Stomach (tissue), 4 donors: ENCODE measurements around the gene NFIX.

Source experiments
- CTCF ChIP-seq, 7 experiments: fragments of 450-650 bp in 4 of 7; fragments of 200-600 bp in 3 of 7; sonication (generic) in 3 of 7; IDR thresholded peaks; one replicate each; pipeline ENCODE4 v1.5.1; 2016 to 2019; ENCODE audit warnings: antibody characterized with exemption in 7 of 7, control low read depth in 2 of 7, mild to moderate bottlenecking in 1 of 7
- EP300 ChIP-seq: sonication (generic); formaldehyde crosslinking; IDR thresholded peaks from one replicate; pipeline ENCODE4 v1.6.1; 2017; ENCODE audit warnings: antibody characterized with exemption
- POLR2A ChIP-seq, 4 donors: fragments of 450-650 bp; IDR thresholded peaks; one replicate each; pipeline ENCODE4 v1.6.1; 2016; ENCODE audit warnings: antibody characterized with exemption in 4 of 4, control low read depth in 2 of 4, mild to moderate bottlenecking in 1 of 4, moderate library complexity in 1 of 4
- POLR2AphosphoS5 ChIP-seq, 3 donors: sonication (generic); formaldehyde crosslinking; IDR thresholded peaks; one replicate each; pipeline ENCODE4 v1.6.1; 2016; ENCODE audit warnings: antibody characterized with exemption in 3 of 3

GRCh38 chr19:13128583-13128982 lies 133.3 kb downstream of the NFIX start:
- no peak for TF ChIP-seq CTCF (IDR thresholded peaks at IDR 0.05)
- no peak for TF ChIP-seq POLR2A (IDR thresholded peaks at IDR 0.05)
- no peak for TF ChIP-seq EP300
- no peak for TF ChIP-seq POLR2AphosphoS5 (IDR thresholded peaks at IDR 0.05)
